OCI-LY7 (cell line): Measurements from ENCODE around the gene FAM217A.

Experiments used
- EZH2phosphoT487 ChIP-seq: fragments of 200-600 bp; sonication (generic); IDR thresholded peaks from 2 replicates; pipeline ENCODE4 v1.6.1; 2018; ENCODE audit warnings: low read depth, borderline replicate concordance, mild to moderate bottlenecking, mixed run types, antibody characterized with exemption, low read length, moderate library complexity, mixed read lengths
- TF ChIP-seq, protein P1 (sequence below): fragments of 200-600 bp; sonication (generic); conservative IDR thresholded peaks from 2 replicates; pipeline ENCODE4 v1.5.1; 2014; ENCODE audit warnings: mild to moderate bottlenecking, antibody characterized with exemption, low read length, moderate library complexity, mixed read lengths

DNA sequence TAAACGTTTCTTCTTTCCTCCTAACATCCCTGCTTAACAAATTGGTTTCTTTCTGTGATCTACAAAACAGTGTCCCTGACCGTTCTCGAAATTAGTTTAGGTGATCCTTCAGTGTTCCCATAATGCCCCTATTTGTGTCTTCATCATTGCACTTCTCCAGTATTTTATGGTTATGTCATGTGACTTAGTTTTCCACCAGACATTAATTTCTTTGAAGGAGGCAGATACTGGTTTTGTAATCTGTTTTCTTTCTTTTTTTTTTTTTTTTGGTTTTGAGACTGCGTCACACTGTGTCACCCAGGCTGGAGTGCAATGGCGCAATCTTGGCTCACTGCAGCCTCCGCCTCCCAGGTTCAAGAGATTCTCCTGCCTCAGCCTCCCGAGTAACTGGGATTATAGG lies 49.2 kb downstream of the FAM217A start:
- TF ChIP-seq, protein P1, sequence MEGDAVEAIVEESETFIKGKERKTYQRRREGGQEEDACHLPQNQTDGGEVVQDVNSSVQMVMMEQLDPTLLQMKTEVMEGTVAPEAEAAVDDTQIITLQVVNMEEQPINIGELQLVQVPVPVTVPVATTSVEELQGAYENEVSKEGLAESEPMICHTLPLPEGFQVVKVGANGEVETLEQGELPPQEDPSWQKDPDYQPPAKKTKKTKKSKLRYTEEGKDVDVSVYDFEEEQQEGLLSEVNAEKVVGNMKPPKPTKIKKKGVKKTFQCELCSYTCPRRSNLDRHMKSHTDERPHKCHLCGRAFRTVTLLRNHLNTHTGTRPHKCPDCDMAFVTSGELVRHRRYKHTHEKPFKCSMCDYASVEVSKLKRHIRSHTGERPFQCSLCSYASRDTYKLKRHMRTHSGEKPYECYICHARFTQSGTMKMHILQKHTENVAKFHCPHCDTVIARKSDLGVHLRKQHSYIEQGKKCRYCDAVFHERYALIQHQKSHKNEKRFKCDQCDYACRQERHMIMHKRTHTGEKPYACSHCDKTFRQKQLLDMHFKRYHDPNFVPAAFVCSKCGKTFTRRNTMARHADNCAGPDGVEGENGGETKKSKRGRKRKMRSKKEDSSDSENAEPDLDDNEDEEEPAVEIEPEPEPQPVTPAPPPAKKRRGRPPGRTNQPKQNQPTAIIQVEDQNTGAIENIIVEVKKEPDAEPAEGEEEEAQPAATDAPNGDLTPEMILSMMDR: no peak
- no peak for TF ChIP-seq EZH2phosphoT487
